Medulla oblongata (tissue), 1 donor: ENCODE results near the gene PMEL.
A peak's percentile ranks its signal among the peaks of the same experiment; 100 is the strongest.
"Not testable (repeated sequence)": the region's sequence is repeated elsewhere in the genome, so short reads cannot be mapped to it uniquely, and the experiment has no call there.

Experiments used
- DNase-seq: peaks from one replicate; pipeline ENCODE4 v3.0.0-alpha.2; 2015; ENCODE audit errors: extremely low spot score

The PMEL gene

GRCh38 chr12:55965941-55966407 is at the start of gene PMEL:
TSS of gene PMEL (minus strand) at chr12:55966042. CDS start at chr12:55966011, 31 bp downstream.
- no peak for DNase-seq

- DNase-seq: no peak
These were observed 48.4 kb upstream of the PMEL start for GRCh38 chr12:56014205-56014604.

- DNase-seq: no peak
These were observed 47.6 kb upstream of the PMEL start for GRCh38 chr12:56013482-56013881.

GRCh38 chr12:56011509-56012090 is 45.8 kb upstream of the PMEL start:
- DNase-seq: no peak

GRCh38 chr12:56010111-56010570 is 44.3 kb upstream of the PMEL start:
- DNase-seq: no peak

- peak; percentile 36 for DNase-seq
These were observed 42.0 kb upstream of the PMEL start for GRCh38 chr12:56007564-56008559.

- DNase-seq: no peak
These were observed 38.4 kb upstream of the PMEL start for GRCh38 chr12:56004211-56004610.

- not testable (repeated sequence) for DNase-seq
These were observed 37.5 kb upstream of the PMEL start for GRCh38 chr12:56003376-56003775.

GRCh38 chr12:56001487-56002100 is 35.8 kb upstream of the PMEL start:
- DNase-seq: no peak

- not testable (repeated sequence) for DNase-seq
These were observed 34.2 kb upstream of the PMEL start for GRCh38 chr12:55999999-56000540.

GRCh38 chr12:55999522-55999921 is 33.7 kb upstream of the PMEL start:
- not testable (repeated sequence) for DNase-seq

- no peak for DNase-seq
These were observed 31.7 kb upstream of the PMEL start for GRCh38 chr12:55997535-55997859.

- DNase-seq: peak; percentile 99
These were observed 31.1 kb upstream of the PMEL start, which contains the start of gene SUOX for GRCh38 chr12:55996715-55997534. TSS of gene SUOX (plus strand) at chr12:55997276. CDS start at chr12:56002222, 4,946 bp downstream.

GRCh38 chr12:55996201-55996714 is 30.4 kb upstream of the PMEL start:
- DNase-seq: peak; percentile 83

GRCh38 chr12:55995366-55995765 is 29.5 kb upstream of the PMEL start:
- no peak for DNase-seq

- no peak for DNase-seq
These were observed 27.5 kb upstream of the PMEL start for GRCh38 chr12:55993230-55993853.

GRCh38 chr12:55991110-55991509 is 25.3 kb upstream of the PMEL start:
- no peak for DNase-seq

- not testable (repeated sequence) for DNase-seq
These were observed 20.1 kb upstream of the PMEL start for GRCh38 chr12:55985976-55986375.

GRCh38 chr12:55985341-55985740 is 19.5 kb upstream of the PMEL start:
- DNase-seq: no peak

GRCh38 chr12:55984861-55985260 is 19.0 kb upstream of the PMEL start:
- DNase-seq: no peak
